GM12892 (cell line): ENCODE results near the gene FOXA3.

Experiments
- POLR2A ChIP-seq: IDR thresholded peaks from 2 replicates; pipeline ENCODE4 v1.6.1; 2011; ENCODE audit warnings: low read depth, low read length, control low read depth
- POLR2AphosphoS5 ChIP-seq: IDR thresholded peaks from 2 replicates; pipeline ENCODE4 v1.6.1; 2011; ENCODE audit warnings: low read depth, low read length, control low read depth
- TAF1 ChIP-seq: IDR thresholded peaks from 2 replicates; pipeline ENCODE4 v1.6.1; 2011; ENCODE audit warnings: low read depth, mild to moderate bottlenecking, control low read depth, low read length, borderline replicate concordance

DNA sequence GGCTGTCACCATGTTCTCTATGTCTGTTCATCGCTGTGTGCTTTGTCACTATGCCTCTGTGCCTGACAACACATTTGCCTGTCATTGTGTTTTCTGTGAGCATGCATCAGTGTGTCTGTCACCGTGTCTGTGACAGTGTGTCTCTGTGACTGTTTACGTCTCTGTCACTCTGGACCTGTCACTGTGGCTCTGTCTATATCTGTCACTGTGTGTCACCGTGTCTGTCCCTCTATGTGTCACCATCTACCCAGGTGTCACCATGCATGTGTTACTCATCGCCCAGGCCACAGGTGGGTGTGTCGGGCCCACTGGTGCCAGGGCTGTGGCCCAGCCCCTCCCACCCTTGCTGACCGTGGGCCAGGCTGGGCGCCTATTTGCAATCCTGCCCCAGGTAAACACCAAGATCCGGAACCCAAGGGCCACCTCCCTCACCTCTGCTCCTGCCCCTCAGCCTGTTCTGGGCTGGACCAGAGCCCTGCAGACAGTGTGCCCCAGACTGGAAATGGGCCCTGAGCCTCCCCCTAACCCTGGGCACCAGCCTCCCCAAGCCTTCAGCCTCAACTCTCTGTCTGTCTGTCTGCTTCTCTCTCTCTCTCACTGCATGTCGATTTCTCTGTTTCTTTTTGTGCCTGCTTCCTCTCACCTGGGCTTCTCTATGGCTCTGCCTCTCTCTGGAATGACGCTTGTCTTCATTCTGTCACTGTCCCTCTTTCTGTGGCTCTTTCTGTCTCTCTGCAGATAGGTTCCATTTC, 14.1 kb downstream of the FOXA3 start:
- TF ChIP-seq POLR2AphosphoS5, result no peak
- TF ChIP-seq POLR2A, result no peak
- TF ChIP-seq TAF1, result no peak
